Measurements from ENCODE around the gene SHQ1.

The SHQ1 gene

GRCh38 chr3:72891053-72891855 lies 43.0 kb upstream of the SHQ1 start:
- peak overlapping the region; percentile 79 for H3K4me3 ChIP-seq (replicated peaks; ENCODE audit: low read depth, low read length)
- TF ChIP-seq CTCF (IDR thresholded peaks at IDR 0.05; ENCODE audit: low read length, missing control alignments), result peak; percentile 18
- DNase-seq (ENCODE audit: low read depth), result peak; percentile 98

- no peak for TF ChIP-seq CTCF (IDR thresholded peaks at IDR 0.05; ENCODE audit: low read length, missing control alignments)
- H3K4me3 ChIP-seq (replicated peaks; ENCODE audit: low read depth, low read length), result peak overlapping the region; percentile 79
- DNase-seq (ENCODE audit: low read depth), result peak; percentile 16
These were observed 42.1 kb upstream of the SHQ1 start for GRCh38 chr3:72890166-72890925.

DNA sequence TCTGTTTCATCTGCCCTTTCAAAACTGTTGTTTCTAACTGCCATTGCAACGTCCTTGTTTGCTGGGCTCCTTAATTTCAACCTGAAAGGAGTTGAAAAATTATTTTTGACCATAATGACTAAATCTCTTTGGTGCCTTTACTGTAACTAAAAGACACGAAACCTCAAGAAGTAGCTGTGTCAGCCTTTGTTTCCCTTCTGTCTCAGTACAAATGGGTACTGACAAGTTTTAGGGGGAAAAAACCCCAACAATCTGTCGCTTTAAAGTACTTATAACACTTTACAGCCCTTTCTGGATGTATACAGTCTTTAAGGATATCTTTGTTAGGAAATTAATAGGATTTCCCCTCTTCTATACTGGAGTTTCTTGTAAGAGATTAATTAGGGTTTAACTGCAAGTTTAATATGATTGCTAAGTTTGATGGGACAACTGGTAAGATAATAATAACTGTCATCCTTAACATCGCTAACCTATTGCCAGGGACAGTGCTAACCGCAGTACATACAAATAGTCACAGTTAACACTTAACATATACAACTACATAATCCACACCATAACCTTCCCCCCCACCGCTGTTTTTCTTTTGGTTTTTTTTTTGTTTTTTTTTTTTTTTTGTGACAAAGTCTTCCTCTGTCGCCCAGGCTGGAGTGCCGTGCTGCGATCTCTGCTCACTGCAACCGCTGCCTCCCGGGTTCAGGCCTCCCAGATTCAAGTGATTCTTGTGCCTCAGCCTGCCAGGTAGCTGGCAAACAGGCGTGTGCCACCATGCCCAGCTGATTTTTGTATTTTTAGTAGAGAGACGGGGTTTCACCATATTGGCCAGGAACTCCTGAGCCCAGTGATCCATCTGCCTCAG lies 41.3 kb upstream of the SHQ1 start:
- peak overlapping the region; percentile 79 for H3K4me3 ChIP-seq (replicated peaks; ENCODE audit: low read depth, low read length)
- DNase-seq (ENCODE audit: low read depth), result no peak
- no peak for TF ChIP-seq CTCF (IDR thresholded peaks at IDR 0.05; ENCODE audit: low read length, missing control alignments)

GRCh38 chr3:72888546-72889309 lies 40.5 kb upstream of the SHQ1 start:
- peak; percentile 46 for DNase-seq (ENCODE audit: low read depth)
- H3K4me3 ChIP-seq (replicated peaks; ENCODE audit: low read depth, low read length), result peak overlapping the region; percentile 79
- no peak for TF ChIP-seq CTCF (IDR thresholded peaks at IDR 0.05; ENCODE audit: low read length, missing control alignments)

GRCh38 chr3:72887705-72888545 lies 39.7 kb upstream of the SHQ1 start, which contains the start of gene GXYLT2:
TSS of gene GXYLT2 (plus strand) at chr3:72888046. CDS start at chr3:72888234, 188 bp downstream.
- no peak for TF ChIP-seq CTCF (IDR thresholded peaks at IDR 0.05; ENCODE audit: low read length, missing control alignments)
- peak within 1 kb of the TSS; percentile 79 for H3K4me3 ChIP-seq (replicated peaks; ENCODE audit: low read depth, low read length)
- peak; percentile 81 for DNase-seq (ENCODE audit: low read depth)

Data from fibroblast of pulmonary artery (primary cell).